GM10847 (cell line): ENCODE results near the gene DENND1A.

Experiments
- POLR2A ChIP-seq: IDR thresholded peaks from 2 replicates; pipeline ENCODE4 v1.6.1; 2011; ENCODE audit not compliant: insufficient read length; ENCODE audit errors: extremely low read depth

DENND1A gene

DNA sequence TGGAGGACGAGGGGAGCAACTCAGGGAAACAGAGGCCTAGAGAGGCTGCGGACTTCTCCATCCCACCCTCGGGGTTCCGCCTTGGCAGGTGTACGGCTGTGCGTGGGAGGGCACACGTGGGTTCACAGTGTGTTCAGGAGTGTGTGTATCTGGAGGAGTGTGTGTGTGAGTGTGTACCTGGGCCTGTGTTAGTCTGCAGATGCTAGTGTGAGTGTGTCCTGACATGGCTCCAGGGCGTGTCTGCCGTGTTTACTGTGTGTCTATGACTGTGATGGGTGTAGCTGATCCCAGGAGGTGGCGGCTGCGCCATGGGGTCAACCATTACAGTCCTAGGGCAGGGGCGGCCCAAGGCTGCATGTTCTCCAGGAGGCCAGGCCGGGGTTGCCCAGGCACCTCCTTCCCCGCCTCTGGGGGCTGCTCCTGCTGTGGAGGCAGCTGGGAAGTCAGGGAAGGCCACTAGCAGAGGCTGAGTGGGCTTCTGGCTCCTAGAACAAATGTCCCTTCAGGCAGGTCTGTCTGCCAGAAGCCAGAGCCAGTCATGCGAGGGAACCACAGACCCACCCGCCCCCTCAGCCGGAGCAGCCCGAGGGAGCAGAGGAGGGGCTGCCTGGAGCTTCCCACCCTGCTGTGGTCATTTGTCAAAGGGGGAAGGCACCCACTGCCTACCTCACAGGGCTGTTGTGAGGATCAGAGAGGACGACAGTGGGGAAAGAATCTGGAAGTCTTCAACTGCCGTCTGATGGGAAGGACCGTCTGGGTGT is 552.5 kb downstream of the DENND1A start:
- TF ChIP-seq POLR2A, result no peak

GRCh38 chr9:123376218-123377071 is 553.5 kb downstream of the DENND1A start:
- TF ChIP-seq POLR2A, result no peak

DNA sequence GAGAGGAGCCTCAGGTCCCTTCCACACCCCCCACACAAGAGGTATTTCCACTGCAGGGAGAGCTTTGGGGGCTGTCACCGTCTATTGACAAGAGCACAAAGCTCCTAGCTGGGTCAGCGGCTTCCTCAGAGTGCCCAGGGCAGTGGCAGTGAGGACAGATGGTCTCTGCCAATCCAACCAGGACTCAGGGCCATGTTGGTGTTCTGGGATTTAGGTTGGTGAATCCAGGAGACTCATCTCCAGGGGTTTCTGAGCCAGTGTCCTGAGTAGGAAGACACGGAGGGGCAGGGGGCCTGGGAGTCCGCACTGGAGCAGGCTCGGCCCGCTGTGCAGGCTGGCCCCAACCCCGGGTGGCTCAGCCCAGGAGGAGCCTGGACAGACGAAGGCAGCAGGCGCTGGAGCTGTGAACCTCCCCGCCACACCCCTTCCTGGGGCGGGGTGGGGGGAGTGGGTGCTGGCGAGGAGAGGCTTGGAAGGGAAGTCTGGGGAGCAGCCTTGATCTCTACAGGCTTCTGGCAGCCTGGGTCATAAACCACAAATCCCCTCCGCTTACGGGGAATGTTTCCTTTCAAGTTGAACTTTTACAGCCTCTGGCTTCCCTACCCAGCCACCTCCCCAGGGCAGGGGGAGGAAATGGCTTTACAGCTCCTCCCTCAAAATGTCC is 554.3 kb downstream of the DENND1A start:
- TF ChIP-seq POLR2A, result no peak

GRCh38 chr9:123373946-123374345 is 556.0 kb downstream of the DENND1A start:
- no peak for TF ChIP-seq POLR2A

- no peak for TF ChIP-seq POLR2A
Observed at GRCh38 chr9:123373447-123373923, 556.4 kb downstream of the DENND1A start.

DNA sequence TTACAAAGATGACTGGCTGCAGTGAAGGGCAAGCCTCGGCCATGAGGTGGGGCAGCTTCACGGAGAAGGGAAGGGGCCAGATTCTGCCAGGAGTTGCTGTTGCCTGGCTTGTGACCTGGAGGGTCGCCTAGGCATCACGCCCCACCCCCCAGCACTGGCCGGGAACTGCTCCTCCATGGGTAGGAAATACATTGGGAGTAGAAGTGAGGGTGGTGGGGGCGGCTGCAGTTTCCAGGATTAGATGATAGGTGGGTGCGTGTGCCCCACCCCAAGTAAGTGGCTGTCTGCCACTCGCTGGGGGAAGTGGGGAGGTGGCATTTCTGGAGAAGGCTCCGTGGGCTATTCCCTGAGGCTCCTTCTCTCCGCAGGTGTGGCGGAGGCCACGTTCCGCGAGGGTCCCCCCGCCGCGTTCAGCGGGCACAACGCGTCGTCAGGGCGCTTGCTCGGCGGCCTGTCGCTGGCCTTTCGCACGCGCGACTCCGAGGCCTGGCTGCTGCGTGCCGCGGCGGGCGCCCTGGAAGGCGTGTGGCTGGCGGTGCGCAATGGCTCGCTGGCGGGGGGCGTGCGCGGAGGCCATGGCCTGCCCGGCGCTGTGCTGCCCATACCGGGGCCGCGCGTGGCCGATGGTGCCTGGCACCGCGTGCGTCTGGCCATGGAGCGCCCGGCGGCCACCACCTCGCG is 557.0 kb downstream of the DENND1A start:
- TF ChIP-seq POLR2A, result no peak

DNA sequence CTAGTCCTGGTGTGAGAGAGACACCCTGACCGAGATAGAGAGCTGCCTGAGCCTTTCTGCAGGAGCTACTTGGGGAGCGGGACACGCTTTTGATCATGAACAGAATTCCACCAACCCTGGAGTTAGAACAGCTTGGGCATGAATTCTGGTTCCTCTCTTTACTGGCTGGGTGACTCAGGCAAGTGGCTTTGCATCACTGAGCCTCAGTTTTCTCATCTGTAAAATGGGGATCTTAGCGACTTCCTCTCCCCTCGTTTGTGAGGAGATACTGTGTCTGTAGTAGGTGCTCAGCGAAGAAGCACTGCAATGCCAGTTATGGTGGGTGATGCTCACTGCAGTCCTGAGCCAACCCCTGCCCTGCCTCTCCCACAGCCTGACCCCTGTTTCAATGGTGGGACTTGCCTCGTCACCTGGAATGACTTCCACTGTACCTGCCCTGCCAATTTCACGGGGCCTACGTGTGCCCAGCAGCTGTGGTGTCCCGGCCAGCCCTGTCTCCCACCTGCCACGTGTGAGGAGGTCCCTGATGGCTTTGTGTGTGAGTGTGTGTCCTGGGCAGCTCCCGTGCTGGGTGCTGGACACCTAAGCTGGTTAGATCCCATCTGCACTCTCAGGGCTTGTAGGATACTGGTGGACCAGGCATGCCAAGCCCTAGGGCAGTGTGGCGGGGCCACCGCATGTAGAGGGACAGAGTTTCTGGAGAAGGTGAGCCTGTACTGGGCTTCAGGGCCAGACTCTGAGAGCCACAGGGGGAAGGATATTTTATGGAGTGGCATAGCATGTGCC is 557.9 kb downstream of the DENND1A start:
- no peak for TF ChIP-seq POLR2A

DNA sequence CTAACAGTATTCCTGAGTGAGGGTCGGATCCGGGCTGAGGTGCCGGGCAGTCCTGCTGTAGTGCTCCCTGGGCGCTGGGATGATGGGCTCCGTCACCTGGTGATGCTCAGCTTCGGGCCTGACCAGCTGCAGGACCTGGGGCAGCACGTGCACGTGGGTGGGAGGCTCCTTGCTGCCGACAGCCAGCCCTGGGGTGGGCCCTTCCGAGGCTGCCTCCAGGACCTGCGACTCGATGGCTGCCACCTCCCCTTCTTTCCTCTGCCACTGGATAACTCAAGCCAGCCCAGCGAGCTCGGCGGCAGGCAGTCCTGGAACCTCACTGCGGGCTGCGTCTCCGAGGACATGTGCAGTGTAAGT is 558.7 kb downstream of the DENND1A start:
- TF ChIP-seq POLR2A, result no peak

GRCh38 chr9:123370526-123371227 is 559.2 kb downstream of the DENND1A start:
- TF ChIP-seq POLR2A, result no peak

- TF ChIP-seq POLR2A, result no peak
Observed at GRCh38 chr9:123370108-123370507, 559.8 kb downstream of the DENND1A start.

GRCh38 chr9:123369296-123369695 is 560.6 kb downstream of the DENND1A start:
- TF ChIP-seq POLR2A, result no peak

GRCh38 chr9:123368536-123369153 is 561.3 kb downstream of the DENND1A start:
- no peak for TF ChIP-seq POLR2A

DNA sequence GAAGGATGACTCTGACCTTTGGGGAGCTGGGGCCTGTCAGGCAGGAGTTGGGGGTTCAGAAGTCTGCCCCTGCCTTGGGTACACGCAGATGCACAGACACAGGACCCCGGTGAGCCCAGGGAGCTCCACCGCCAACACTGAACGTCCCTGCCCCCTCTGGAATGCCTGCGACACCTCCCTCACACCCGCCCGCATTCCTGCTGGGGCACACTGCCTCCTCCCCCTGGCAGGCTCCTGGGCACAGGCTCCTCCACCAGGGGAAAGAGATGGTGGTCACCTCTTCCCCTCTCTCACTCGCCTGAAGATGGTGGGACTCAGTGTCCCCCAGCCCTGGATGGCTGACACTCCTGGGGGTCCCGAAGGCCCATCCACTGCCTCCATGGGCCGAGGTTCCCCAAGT is 561.9 kb downstream of the DENND1A start:
- no peak for TF ChIP-seq POLR2A

- no peak for TF ChIP-seq POLR2A
Observed at GRCh38 chr9:123365881-123366528, 563.9 kb downstream of the DENND1A start.
